Dedifferentiated amniotic fluid mesenchymal stem cell (primary cell): ENCODE results near the gene INTS15.
"Not testable (repeated sequence)": the region's sequence is repeated elsewhere in the genome, so short reads cannot be mapped to it uniquely, and the experiment has no call there.

Experiments
- DNase-seq: peaks from one replicate; pipeline ENCODE4 v3.0.0-alpha.2; 2016; ENCODE audit errors: extremely low spot score

The INTS15 gene

DNA sequence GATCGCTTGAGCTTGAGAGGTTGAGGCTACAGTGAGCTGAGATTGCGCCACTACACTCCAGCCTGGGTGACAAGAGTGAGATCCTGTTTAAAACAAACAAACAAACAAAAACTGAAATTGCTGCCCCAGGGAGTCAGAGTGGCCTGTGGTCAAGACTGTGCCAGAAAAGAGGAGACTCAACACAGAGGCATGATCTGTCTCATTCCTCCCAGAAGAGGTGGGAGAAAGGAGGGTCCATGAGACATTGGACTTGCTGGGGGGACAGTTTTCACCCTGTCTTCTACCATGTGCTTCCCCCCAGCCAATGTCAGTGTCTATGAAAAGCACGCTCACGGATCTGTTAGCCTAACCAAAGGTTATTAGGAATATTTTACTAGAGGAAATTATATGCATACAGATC, 28.8 kb downstream of the INTS15 start:
- no peak for DNase-seq

DNA sequence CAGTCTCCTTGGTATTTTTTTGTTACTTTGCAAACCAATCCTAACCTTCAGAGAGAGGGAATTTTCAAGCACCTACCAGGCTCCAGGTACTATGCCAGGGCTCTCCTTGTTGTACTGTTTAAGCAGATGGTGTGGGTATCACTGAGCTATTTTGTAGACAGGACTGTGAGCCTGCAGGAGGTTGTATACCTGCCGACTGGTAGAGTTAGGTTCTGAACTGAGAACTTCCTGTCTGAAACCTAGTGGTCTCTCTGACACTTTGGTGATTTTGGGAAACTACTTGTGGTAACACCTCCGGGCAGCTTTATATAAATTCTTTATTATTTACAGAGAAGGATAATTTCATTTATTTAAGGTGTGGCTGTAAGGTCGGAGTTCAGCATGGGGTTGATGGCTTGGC, 30.1 kb downstream of the INTS15 start:
- no peak for DNase-seq

DNA sequence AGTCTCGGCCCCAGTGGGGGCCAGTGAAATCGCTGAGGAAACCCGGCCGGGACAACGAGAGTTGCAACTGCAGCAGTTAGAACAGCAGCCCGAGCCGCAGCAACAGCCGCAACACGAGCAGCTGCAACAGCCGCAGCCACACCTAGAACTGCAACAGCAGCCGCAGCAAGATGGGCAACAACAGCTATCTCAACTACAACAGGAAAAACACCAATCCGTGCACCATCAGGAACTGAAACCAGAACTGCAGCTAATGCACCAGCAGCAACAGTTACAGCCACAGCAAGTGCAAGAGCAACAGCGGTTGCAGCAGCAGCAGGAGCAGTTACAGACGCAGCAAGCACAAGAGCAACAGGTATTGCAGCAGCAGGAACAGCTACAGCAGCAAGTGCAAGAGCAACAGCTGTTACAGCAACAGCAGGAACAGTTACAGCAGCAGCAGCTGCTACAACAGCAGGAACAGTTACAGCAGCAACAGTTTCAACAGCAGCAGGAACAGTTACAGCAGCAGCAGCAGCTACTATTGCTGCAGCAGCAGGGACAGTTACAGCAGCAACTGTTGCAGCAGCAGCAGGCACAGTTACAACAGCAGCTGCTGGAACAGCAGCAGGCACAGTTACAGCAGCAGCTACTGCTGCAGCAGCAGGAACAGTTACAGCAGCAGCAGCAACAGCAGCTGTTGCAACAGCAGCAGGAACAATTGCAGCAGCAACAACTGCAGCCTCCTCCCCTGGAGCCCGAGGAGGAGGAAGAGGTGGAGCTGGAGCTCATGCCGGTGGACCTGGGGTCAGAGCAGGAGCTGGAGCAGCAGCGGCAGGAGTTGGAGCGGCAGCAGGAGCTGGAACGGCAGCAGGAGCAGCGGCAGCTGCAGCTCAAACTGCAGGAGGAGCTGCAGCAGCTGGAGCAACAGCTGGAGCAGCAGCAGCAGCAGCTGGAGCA, 31.6 kb downstream of the INTS15 start:
- DNase-seq: no peak

DNA sequence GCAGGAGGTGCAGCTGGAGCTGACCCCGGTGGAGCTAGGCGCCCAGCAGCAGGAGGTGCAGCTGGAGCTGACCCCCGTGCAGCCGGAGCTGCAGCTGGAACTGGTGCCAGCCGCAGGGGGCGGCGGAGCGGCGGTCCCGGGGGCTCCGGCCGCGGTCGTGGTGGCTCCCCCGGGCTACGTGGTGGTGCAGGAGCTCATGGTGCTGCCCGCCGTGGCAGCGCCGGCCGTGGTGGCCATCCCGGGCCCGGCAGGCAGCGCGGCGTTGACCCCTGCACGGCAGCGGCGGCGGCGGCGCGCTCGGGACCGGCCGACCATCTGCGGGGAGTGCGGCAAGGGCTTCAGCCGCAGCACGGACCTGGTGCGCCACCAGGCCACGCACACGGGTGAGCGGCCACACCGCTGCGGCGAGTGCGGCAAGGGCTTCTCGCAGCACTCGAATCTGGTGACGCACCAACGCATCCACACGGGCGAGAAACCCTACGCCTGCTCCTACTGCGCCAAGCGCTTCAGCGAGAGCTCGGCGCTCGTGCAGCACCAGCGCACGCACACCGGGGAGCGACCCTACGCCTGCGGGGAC, 32.4 kb downstream of the INTS15 start:
- DNase-seq: no peak

DNA sequence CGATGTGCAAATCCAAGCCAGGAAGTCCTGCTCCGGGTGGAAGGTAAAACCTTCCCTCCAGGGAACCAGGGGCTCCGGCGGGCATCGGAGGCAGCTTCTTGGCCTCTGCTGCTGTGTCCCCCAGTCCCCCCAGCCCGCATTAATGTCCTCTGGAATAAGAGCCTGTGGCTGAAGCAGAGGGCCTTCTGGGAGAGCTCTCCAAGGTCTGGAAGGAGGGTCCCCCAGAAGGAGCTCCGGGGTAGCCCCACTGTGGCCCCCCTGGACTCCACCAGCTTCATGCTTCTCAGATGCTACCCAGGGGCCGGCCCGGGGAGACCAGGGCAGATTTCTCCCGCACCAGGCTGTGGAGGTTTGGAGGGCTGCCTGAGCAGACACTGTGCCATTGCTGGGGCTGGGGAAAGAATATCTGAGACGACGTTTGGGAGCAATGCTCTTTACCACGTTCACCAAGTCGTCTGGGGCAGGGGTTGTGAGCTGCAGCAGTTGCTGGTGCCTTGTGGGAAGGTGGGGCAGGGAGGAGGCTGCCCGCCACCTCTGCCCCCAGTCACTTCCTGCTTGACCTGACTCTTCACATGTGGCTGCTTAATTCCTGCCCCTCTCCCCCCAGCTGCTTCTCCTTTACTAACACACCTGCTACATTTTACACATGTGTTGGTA, 33.9 kb downstream of the INTS15 start:
- DNase-seq: no peak

DNA sequence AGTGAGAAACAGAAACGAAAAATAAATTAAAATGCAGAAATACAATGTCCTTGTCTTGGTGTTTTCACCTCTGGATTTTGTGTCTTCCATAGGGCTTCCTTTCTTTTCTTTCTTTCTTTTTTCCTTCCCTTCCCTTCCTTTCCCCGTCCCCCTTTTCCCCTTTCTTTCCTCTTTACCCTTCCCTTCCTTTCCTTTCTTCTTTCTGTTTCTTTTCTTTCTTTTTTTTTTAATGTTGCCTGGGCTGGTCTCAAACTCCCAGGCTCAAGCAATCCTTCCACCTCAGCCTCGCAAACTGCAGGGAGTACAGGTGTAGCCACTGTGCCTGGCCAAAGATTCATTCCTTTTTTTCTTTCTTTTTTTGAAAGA, 34.4 kb downstream of the INTS15 start:
- no peak for DNase-seq

DNA sequence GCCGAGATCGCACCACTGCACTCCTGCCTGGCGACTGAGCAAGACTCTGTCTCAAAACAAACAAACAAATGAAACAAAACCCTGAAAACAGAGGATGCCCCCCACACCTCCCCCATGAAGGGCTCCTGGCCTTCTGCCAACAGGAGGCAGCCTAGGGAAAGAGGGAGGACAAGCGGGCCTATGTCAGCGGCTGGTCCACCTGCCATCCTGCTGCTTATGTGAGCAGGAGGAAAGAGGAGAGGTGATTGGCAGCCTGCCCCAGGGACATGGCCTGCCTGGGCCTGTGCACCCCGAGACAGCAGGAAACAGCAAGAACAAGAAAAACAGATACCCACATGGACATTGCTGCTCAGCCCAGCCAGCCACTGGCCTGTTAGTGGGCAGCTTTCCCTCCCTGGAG, 38.2 kb downstream of the INTS15 start:
- no peak for DNase-seq

DNA sequence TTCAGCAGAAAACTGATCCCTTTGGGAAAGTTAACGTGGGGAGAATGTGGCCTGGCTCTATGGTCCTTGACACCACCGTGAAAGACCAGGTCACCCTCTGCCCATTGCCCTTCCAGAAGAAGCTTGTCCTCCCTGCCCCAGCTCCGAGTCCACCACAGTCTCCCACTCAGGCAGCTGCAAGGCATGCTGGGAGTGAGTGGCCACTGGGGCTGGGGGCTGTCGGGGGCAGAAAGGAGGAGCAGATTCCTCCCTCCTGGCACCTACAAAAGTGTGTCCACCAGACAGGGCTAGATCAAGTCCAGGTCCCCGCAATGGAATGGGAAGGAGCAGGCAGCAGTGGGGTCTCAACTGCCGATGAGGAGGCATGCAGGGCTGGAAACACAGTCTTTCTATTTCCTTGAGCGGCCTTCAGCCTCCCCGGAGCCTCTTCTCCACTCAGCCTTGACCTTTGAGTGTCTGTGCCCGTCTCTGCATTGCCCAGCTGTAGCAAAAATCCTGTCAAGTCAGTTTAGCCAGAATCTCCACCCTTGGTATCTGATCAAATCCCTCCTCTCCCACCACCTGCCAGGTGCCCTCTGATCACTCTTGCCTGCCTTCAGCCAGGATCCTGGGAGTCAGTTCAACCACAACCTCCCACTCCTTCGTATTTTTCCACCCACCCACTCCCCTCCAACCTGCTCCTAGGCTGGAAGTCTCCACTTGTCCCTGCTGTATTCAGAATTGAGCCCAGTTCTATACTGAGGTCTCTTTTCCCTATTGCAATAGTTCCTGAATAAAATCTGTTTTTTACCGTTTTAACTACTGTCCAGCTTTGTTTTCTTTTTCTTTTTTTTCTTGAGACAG, 40.4 kb downstream of the INTS15 start:
- DNase-seq: no peak

DNA sequence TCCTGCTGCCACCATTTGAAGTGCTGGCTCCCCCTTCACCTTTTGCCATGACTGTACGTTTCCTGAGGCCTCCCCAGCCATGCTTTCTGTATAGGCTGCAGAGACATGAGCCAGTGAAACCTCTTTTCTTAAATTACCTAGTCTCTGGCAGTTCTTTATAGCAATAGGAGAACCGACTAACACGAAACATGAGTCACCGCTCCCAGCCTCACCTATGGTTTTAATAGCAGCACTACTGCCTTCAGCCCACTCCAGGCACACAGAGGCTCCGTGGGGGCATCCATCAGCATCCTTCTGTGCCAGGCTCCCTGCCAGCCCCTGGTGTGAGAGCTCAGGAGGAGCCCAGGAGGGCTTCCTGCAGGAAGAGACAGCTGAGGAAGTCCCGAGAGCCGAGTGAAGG, 41.8 kb downstream of the INTS15 start:
- no peak for DNase-seq

DNA sequence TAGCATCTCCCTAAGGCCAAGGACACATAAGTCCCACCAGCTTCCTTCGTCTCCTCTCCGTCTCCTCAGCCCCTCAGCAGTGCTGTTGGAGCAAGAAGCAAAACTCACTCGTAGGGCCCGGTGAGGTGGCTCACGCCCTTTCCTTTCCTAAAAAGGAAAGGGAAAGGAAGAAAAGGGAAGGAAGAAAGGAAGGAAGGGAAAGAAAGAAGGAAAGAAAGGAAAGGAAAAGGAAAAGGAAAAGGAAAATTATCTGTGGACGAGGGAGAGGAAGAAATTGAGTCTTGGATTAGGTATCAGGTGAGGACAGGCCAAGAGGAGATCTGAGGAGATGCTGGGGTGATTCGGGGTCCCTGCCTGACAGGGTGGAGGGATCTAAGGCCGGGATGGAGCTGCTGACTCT, 44.2 kb downstream of the INTS15 start:
- no peak for DNase-seq

DNA sequence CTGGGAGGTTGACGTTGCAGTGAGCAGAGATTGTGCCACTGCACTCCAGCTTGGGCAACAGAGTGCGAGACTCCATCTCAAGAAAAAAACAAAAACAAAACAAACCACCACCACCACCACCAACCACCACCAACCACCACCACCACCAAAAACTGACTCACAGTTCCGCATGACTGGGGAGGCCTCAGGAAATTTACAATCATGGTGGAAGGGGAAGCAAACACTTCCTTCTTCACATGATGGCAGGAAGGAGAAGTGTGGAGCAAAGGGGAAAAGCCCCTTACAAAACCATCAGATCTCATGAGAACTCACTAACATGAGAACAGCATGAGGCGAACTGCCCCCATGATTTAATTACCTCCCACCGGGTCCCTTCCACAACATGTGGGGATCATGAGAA, 45.1 kb downstream of the INTS15 start:
- DNase-seq: not testable (repeated sequence)

DNA sequence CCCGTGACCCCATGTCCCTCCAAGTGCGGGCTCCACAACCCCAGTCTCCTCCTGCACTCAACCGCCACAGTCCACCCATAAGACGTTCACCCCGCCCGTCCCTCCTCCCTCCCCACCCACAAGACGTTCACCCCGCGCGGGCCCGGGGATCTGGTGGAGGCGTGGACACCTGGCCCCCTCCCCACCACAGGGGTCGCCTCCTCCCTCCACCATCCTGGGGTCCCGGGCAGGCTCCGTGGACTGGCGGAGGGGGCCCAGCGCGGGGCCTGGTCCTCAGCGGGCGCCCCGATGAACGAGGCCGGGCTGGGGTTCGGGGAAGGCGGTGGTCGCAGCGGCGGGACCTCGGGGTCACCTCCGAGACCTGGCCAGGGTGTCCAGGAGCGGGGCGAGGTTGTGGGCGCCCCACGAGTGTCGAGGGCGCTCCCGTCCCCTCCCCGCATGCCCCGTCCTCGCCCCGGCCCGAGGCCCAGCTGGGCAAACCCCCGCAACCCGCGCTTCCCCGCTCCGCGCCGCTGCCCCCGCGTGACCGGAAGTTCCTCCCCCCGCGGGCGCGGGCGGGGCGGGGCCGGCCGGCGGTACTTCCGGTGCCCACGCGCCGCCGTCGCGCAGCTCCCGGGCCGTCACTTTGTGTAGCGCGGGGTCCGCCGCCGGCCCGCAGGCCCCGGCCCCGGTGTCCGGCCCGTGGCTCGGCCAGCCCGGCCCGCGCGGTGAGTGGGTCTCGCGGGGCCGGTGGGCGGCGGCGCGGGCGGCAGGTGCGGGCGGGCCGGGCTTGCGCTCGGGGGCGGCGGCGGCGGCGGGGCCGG, 47.1 kb downstream of the INTS15 start, which contains the start of gene ZNF316:
Gene ZNF316 (plus strand): TSS at position 578 of the 803 bp plus-strand sequence. CDS start 5,092 bp downstream, outside the sequence.
- peak; percentile 30 for DNase-seq

DNA sequence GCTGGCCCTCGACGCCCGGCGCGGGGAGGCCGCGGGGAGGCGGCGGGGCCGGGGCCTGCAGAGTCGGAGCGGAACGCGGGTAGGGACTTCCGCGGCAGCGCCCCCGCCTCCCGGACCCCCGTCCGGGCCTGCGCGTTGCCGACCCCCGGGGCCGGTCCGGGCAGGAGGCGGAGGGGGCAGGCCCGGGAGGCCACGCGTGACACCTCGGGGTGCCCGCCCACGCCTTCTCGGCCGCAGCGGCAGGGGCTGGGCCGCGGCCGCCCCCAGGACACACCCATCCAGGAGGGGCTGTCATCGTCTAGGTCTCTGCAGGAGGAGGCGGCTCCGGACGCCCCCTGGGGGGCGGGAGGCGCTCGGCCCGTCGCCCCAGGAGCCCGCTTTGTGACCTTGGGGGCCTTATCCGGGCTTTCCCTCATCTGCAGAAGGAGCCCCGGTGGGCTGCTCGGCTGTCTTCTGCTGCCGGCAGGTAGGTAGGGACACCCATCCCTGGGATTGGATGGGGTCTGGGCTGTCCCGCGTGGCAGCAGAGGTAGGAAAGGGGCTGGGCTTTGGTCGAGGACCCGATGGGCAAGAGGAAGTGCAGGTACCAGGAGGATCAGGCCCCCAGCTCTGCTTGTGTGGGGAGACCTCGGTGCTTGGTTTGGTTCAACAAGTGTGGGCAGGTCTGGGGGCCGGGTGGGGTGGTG, 47.9 kb downstream of the INTS15 start:
- no peak for DNase-seq

DNA sequence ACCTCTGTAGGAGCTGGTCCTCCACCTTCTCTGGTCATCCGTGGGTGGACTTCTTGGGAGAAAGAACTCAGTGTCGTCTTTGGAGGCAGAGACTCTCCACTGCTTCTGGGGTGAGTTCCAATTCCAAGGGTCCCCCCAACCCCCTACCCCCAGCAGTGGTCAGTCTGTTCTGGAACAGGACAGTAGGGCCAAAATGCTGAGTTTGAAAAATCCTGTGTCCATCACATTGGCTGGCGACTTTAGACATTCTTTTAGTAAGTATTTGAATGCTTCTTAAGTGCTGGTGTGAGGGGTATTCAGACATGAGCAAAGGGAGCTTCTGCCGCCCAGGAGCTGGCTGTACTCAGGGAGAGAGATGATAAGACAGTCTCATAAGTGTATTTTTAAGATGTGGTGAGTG, 49.2 kb downstream of the INTS15 start:
- DNase-seq: no peak

DNA sequence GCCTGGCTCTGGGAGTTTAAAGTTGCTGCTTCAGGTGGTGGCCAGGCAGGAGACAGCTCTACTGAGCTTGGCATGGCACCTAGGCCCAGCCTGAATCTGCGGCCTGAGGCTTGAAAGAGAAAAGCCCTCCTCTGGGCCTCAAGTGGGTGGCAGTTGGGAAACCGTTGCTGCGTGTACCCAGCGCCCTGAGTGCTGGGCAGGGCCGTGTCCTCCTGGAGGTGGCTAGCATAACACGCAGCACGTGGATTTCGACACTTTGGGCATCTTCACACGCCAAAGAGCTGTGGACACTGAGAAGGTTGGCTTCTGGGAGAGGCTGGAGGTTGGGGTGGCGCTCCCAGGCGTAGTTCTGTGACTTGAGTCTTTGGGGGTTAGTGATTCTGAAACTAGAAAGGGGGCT, 49.8 kb downstream of the INTS15 start:
- no peak for DNase-seq

DNA sequence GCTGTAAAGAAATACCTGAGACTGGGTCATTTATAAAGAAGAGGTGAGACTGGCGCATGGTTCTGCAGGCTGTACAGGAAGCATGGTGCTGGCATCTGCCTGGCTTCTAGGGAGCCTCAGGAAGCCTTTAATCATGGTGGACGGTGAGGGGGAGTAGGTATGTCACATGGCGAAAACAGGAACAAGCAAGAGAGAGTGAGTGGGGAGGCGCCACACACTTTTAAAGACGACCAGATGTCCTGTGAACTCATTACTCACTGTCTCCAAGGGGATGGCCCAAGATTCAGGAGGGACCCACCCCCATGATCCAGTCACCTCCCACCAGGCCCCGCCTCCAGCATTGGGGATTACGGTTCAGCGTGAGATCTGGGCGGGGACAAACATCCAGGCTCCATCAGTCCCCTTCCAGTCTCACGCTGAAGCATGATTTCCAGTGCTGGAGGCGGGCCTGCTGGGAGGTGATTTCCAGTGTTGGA, 50.5 kb downstream of the INTS15 start:
- DNase-seq: no peak

DNA sequence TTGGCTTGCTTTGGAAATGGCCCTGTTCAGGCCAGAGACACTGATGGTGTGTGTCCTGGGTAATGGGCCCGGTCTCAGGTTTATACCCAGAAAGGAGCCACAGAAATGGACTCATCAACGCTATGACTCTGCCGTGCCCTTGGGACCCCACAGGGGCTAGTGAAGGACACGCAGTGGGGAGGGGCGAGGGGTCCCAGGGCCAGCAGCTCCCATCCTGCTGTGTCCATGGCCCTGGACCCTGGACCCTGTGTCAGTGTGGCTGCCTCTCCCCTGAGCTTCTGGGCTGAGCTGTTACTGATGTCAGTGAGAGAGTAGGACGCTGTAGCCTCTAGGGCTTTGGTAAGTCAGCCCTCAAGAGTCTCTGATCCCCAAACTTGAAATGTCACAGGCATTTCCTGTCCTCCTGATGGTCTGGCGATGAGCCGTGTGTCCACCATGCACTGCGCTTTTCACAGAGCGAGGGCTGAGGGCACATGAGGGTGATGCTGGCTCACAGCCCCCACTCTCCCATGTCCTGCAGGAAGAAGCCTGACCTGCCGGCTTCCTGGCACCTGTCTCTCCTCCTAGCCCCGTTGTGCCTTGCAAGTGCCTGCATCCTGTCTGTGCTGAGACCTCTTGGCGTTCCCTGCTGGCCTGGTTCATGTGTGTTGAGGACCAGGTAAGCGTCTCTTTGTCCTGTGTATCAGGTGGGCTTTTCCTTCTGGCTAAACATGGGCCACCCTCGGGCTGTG, 51.6 kb downstream of the INTS15 start:
- DNase-seq: no peak

DNA sequence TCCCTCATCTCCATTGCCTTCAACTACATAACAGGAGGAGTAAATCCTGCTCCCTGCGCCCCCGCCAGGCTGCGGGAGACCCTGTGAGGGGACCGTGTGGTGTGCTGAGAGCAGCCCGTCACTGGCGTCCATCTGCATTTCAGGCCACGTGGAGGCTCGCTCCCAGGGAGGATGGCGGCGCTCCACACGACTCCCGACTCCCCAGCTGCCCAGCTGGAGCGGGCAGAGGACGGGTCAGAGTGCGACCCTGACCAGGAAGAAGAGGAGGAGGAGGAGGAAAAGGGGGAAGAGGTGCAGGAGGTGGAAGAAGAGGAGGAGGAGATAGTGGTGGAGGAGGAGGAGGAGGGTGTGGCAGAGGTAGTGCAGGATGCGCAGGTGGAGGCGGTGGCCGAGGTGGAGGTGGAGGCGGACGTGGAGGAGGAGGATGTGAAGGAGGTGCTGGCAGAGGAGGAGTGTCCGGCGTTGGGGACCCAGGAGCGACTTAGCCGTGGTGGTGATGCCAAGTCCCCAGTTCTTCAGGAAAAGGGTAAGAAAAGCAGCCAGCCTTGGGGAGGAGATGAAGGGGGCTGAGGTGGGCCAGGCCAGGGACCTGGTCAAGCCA, 52.5 kb downstream of the INTS15 start:
- no peak for DNase-seq
